GM13976 (cell line): Measurements from ENCODE around the gene MRRF.
A peak's percentile ranks its signal among the peaks of the same experiment; 100 is the strongest.

Source experiments
- DNase-seq: peaks from one replicate; pipeline ENCODE4 v3.0.0; 2012; ENCODE audit warnings: low spot score
- CTCF ChIP-seq: IDR thresholded peaks from 2 replicates; pipeline ENCODE4 v1.5.1; 2012; ENCODE audit warnings: borderline replicate concordance, mild to moderate bottlenecking; ENCODE audit not compliant: insufficient read depth; ENCODE audit errors: extremely low read depth, missing control alignments, control extremely low read depth
- in situ Hi-C: fragments of 300-500 bp; cut with MboI; formaldehyde crosslinking; loops from one replicate; pipeline ENCODE4 v1.12.0; 2022; ENCODE audit warnings: low sequenced_read_pairs, mixed read lengths, inconsistent platforms; ENCODE audit not compliant: unreplicated experiment

MRRF gene

DNA sequence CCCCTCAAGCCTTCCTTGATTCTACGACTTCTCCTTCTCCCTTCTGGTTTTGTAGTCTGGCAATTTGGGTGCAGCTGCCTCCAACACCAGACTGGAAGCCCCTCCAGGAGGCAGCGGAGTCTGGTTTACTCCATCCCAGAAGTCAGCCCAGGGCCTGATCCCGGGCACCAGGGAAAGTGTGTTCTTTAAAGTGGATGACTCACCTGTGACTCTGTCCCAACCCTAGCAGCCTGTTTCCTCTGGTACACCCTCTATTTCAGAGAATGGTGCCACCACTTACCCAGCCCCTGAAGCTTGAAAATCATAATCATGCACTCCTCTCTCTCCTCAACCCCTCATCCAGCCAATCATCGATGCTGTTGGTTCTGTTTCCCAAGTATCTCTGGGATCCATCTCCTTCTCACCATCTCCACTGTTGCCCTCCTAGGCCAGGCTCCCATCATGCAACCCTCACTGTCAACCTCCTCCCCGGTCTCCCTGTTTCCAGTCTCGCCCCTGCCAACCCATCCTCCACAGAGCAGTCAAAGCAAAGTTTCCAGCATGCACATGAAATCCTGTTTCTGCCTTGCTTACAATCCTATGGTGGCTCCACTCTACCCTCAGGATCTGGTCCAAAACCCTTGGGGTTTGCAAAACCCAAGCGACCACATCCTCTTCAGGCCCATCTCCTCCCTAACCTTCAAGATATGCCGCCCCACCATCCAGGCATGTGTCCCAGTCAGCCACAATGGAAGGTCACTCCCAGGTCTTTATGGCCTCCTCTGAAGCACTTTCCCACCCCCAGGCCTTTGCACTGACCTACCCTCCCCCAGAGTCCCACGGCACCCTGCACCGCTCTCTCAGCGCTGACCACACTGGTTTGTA, 46.4 kb upstream of the MRRF start:
- peak; percentile 32 for DNase-seq
- TF ChIP-seq CTCF, result no peak
- in situ Hi-C loops, result no loop called here

GRCh38 chr9:122218935-122219855, 45.5 kb upstream of the MRRF start:
- DNase-seq, result peak; percentile 58
- in situ Hi-C loops, result no loop called here
- TF ChIP-seq CTCF, result no peak

DNA sequence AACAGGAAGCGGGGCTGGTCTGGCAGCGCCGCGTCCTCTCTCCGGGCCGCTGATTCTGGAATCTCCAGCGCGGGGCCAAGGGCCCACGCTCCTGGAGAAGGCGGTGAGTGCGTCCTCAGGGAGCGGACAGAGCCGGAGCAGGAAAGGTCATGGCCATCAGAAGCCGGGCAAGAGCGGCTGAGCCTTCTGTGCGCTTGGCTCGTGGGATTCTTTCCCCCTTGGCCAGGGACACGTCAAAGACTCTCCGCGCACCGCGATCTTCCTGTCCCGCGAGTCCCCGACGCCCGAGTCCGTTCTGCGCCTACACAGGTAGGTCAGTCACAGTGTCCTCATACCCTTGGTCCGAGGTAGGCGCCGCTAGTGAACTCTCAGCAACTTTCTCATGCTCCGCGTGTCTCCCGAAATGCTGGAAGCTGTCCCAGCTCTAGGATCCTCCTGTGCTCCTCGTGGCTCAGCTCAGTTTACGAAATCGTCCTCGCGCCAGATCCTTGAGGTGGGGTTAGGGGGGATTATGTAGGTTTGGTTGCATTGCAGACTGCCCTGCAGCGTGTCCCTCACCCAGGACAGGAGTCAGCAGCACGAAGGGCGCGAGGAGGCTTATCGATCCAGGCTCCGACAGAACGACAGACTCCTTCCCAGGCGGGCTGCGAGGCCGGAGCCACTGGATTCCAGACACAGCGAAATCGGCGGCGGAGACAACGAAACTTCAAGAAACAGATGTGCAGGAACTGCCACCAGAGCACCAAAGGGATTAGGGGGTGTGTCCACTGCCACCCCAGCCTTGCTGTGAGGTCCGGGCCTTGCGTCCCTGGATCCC, 44.6 kb upstream of the MRRF start:
- TF ChIP-seq CTCF, result no peak
- peak; percentile 37 for DNase-seq
- in situ Hi-C loops, result no loop called here

DNA sequence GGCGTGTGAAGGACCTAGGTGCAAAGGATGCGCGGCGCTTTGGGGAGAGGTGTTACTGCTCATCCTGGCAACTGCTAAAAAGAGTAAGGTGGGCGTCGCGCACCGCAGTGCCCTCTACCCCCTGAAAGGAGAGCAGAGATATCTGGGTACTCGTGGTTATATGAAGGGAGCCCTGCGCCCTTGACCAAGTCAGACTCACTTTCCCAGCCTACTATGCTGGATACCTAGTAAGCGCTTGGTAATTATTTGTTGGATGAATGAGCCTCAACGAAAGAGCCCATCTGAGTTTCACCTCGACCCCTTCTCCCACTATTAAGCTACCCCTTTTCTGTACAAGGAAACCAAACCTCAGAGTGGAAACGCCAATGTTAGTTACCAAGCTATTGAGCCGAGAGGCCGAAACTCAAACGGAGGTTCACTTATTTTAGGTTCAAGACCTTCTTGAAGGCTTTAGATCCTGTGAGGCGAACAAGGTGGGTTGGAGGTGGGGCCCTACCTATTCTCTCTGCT, 44.0 kb upstream of the MRRF start:
- in situ Hi-C loops, result no loop called here
- DNase-seq, result peak; percentile 29
- TF ChIP-seq CTCF, result no peak

DNA sequence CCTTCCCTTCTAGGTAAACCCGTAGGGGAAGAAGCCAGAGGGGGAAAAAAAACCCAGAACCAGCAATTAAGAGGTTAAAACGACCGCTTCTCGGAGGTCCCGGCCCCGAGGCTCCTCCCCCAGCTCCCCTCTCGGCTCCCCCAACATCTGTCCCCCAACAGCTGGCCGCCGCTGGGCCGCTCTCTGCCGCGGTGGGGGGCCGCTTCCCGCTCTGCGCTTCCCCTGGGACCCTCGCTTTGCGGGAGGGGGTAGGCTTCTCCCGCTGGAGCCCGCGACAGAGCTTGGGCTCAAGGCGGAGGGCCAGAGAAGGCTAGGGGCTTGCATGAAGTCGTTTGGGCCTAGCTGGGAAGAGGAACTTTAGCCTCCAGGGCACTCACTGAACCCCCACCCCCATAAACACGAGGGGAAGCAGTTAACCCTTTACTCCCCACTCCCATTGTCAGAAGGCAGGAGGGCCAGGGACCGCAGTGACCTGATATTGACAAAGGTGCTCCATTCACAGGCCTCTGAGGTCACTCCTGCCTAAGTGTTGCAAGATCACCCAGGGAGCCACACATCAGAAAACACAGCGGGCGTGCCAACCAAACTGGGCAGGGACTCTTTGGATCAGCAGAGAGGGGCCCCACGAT, 43.4 kb upstream of the MRRF start:
- TF ChIP-seq CTCF, result no peak
- in situ Hi-C loops, result no loop called here
- DNase-seq, result peak; percentile 30

- peak; percentile 17 for DNase-seq
- TF ChIP-seq CTCF, result no peak
- in situ Hi-C loops, result no loop called here
These were observed 41.9 kb upstream of the MRRF start for GRCh38 chr9:122222791-122223190.
